T-cell (primary cell): ENCODE measurements around the gene ZNF91. TPM values are rescaled to one million over a fixed set of nuclear protein-coding genes. Genes with fewer than 3 reads are reported as not detected.
A peak's percentile ranks its signal among the peaks of the same experiment; 100 is the strongest.
"Not testable (repeated sequence)": the region's sequence is repeated elsewhere in the genome, so short reads cannot be mapped to it uniquely, and the experiment has no call there.

ENCODE experiments used
- ATAC-seq, 4 experiments: fragments of 200-7000 bp in 3 of 4; fragments of 150-1000 bp in 1 of 4; cut with Tn5 transposase; replicated peaks in 1 of 4; 1 replicate in 3 of 4; 2 replicates in 1 of 4; pipeline ENCODE4 v1.10.0; 2021; ENCODE audit warnings: moderate library complexity in 3 of 4, mild to moderate bottlenecking in 2 of 4, moderate number of reproducible peaks in 1 of 4
- CTCF ChIA-PET, 2 donors: fragments of 300-600 bp; sonication (Branson Sonifier 250); formaldehyde crosslinking; loops; one replicate each; lab custom pipeline; 2022; ENCODE audit warnings: antibody characterized with exemption in 2 of 2; lab: Charles Lee
- POLR2A ChIA-PET, 2 donors: fragments of 300-600 bp; sonication (Branson Sonifier 250); formaldehyde crosslinking; loops; one replicate each; lab custom pipeline; 2022; ENCODE audit warnings: antibody characterized with exemption in 2 of 2; lab: Charles Lee
- DNase-seq, 35 experiments: peaks; one replicate each; pipeline versions ENCODE4 v3.0.0 to v3.0.0-alpha.2; 2013 to 2023
- H3K27ac ChIP-seq: one replicate; pipeline ENCODE4 v1.5.1; 2013; ENCODE audit warnings: low read length
- H3K27me3 ChIP-seq, 2 experiments: replicated peaks in 1 of 2; 1 replicate in 1 of 2; 2 replicates in 1 of 2; pipeline versions ENCODE4 v1.6.1 to v1.7.0; 2013; ENCODE audit warnings: low read length in 1 of 2, mixed read lengths in 1 of 2; ENCODE audit not compliant: control insufficient read depth in 2 of 2, insufficient read depth in 2 of 2; ENCODE audit errors: extremely low read depth in 1 of 2
- H3K36me3 ChIP-seq, 2 donors: 1 replicate in 1 of 2; 2 replicates in 1 of 2; pipeline versions ENCODE4 v1.6.1 to v1.7.0; 2013; ENCODE audit warnings: low read length in 1 of 2; ENCODE audit not compliant: control insufficient read depth in 2 of 2, insufficient read depth in 1 of 2; ENCODE audit errors: extremely low read depth in 1 of 2
- H3K4me1 ChIP-seq, 2 experiments: 1 replicate in 1 of 2; 2 replicates in 1 of 2; pipeline versions ENCODE4 v1.6.1 to v1.7.0; 2013; ENCODE audit warnings: low read length in 2 of 2, mixed read lengths in 1 of 2; ENCODE audit not compliant: insufficient read depth in 2 of 2, control insufficient read depth in 1 of 2; ENCODE audit errors: extremely low read depth in 1 of 2
- H3K4me3 ChIP-seq, 2 donors: 1 replicate in 1 of 2; 2 replicates in 1 of 2; pipeline versions ENCODE4 v1.5.1 to v1.7.0; 2013; ENCODE audit warnings: mild to moderate bottlenecking in 2 of 2, low read length in 1 of 2, moderate library complexity in 1 of 2; ENCODE audit not compliant: control insufficient read depth in 1 of 2; ENCODE audit errors: extremely low read depth in 1 of 2
- H3K9me3 ChIP-seq: 2 replicates; pipeline ENCODE4 v1.7.0; 2013
- H3K27ac Mint-ChIP-seq, 2 donors: one replicate each; pipeline ENCODE4 v1.8.0; 2020 to 2021; ENCODE audit warnings: mild to moderate bottlenecking in 2 of 2, mixed read lengths in 2 of 2
- H3K27me3 Mint-ChIP-seq, 2 donors: one replicate each; pipeline ENCODE4 v1.8.0; 2021 to 2022; ENCODE audit warnings: mixed read lengths in 2 of 2
- H3K36me3 Mint-ChIP-seq: one replicate; pipeline ENCODE4 v1.8.0; 2021; ENCODE audit warnings: mixed read lengths
- H3K4me1 Mint-ChIP-seq, 3 donors: one replicate each; pipeline ENCODE4 v1.8.0; 2020 to 2022; ENCODE audit warnings: mixed read lengths in 3 of 3, mild to moderate bottlenecking in 1 of 3
- H3K4me3 Mint-ChIP-seq, 3 donors: one replicate each; pipeline ENCODE4 v1.8.0; 2020 to 2022; ENCODE audit warnings: mild to moderate bottlenecking in 3 of 3, mixed read lengths in 3 of 3, moderate library complexity in 3 of 3
- H3K9me3 Mint-ChIP-seq, 3 donors: one replicate each; pipeline ENCODE4 v1.8.0; 2020 to 2022; ENCODE audit warnings: mixed read lengths in 3 of 3
- WGBS: methylation state at CpG from one replicate; pipeline ENCODE4 v1.1.5; 2013; ENCODE audit warnings: missing lambda C conversion rate; ENCODE audit not compliant: insufficient coverage; 5-methylcytosine and 5-hydroxymethylcytosine counted together
- total RNA-seq, 35 experiments: library from RNA in 6 of 35; stranded (reverse) in 6 of 35; fragments of 120-200 nt in 1 of 35; gene quantifications; one replicate each; pipeline versions ENCODE4 v1.2.1 to v1.2.4 and lab custom pipeline; 2013 to 2026

Gene ZNF91
- total RNA-seq, 5 donors from 2014 or later (not counting 1 experiment from before 2014, with no cell fraction given), result 76.0 to 103 (median 80.4) TPM

DNA sequence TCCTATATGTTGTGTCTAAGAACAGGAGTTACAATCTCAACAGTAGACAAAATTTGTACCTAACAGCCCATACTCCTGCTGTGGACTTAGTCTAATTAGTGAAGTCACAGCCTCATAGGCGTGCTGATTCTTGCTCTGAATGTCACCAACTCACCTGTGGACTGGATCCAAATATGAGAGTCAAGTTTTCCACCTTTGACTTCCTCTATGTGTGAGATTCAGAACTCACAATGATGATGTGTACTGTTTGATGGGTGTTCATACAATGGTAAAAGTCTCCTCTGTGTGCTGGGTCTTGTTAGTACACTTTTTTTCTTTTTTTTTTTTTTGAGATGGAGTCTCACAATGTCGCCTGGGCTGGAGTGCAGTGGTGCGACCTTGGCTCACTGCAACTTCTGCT lies 7.8 kb upstream of the ZNF91 start:
- no peak overlapping the region for H3K4me3 Mint-ChIP-seq
- no peaks in the 10 kb centered on the region for H3K36me3 Mint-ChIP-seq
- H3K9me3 Mint-ChIP-seq, result no peaks in the 10 kb centered on the region
- ChIA-PET CTCF (no interaction called here), POLR2A (no interaction called here)
- H3K4me3 ChIP-seq, result no peak overlapping the region
- no peak overlapping the region for H3K27ac ChIP-seq
- ATAC-seq (no peak), DNase-seq (no peak)
- H3K9me3 ChIP-seq, result no peaks in the 10 kb centered on the region
- no peaks in the 10 kb centered on the region for H3K36me3 ChIP-seq
- no peak overlapping the region for H3K27ac Mint-ChIP-seq
- WGBS, result 80% methylated on average over 1 of the region's 3 CpGs
- H3K27me3 Mint-ChIP-seq, result no peaks in the 10 kb centered on the region
- H3K27me3 ChIP-seq, result no peaks in the 10 kb centered on the region
- no peaks in the 10 kb centered on the region for H3K4me1 ChIP-seq
- no peaks in the 10 kb centered on the region for H3K4me1 Mint-ChIP-seq

DNA sequence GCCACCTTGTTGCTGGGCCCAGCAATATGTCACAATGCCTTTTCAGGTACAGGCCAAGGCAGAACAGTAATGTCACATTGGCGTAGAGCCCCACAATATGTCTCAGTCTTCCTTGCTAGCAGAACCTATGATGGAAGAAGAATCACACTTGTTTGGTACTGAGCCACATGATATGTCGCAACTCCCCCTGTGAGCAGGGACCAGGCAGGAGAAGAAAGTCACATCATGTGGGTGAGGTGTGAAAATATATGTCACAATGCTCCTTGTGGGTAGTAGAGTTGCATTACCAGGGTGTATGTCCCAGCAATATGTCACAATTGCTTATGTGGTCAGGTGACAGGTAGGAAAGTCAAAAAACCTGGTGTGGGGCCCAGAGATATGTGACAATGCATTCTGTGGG lies 7.1 kb upstream of the ZNF91 start:
- no peaks in the 10 kb centered on the region for H3K36me3 ChIP-seq
- H3K4me1 ChIP-seq, result no peaks in the 10 kb centered on the region
- Mint-ChIP-seq H3K9me3 (no peaks in the 10 kb centered on the region), H3K27ac (no peak overlapping the region), H3K27me3 (no peaks in the 10 kb centered on the region), H3K36me3 (no peaks in the 10 kb centered on the region), H3K4me1 (peaks cover 0 to 1% (median 0%) of the 10 kb centered on the region in 3 donors), H3K4me3 (no peak overlapping the region)
- H3K4me3 ChIP-seq, result no peak overlapping the region
- no peak for ATAC-seq
- DNase-seq, result no peak
- WGBS, result 80% methylated on average over 1 of the region's 2 CpGs
- ChIA-PET CTCF (no interaction called here), POLR2A (no interaction called here)
- no peaks in the 10 kb centered on the region for H3K27me3 ChIP-seq
- no peaks in the 10 kb centered on the region for H3K9me3 ChIP-seq
- H3K27ac ChIP-seq, result no peak overlapping the region

DNA sequence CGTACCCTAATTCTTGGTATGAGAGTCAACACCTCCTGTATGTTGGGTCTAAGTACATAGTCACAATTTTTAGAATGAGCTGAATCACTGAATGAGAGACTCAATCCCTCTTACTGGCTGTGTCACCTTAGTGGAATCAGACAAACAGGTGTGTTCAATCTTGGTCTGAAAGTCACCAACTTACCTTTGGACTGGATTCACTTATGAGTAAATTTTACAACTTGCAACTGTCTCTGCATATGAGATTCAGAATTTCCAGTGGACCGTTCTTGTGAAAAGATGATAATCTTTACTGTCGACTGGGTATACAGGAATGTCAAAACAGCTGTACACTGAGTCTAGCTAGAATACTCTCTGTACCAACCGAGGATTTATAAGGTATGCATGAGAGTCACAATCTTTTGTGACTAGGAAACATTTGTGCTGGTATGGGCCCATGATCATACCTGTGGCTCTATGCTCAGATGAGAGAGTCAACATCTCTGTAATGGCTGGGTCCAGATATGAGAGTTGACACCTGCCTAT lies 5.9 kb upstream of the ZNF91 start:
- WGBS, result 94% methylated on average over 2 of the region's 4 CpGs
- Mint-ChIP-seq H3K9me3 (no peaks in the 10 kb centered on the region), H3K4me1 (peaks cover 0 to 5% (median 0%) of the 10 kb centered on the region in 3 donors), H3K36me3 (no peaks in the 10 kb centered on the region), H3K27me3 (no peaks in the 10 kb centered on the region), H3K27ac (no peak overlapping the region), H3K4me3 (no peak overlapping the region)
- no peaks in the 10 kb centered on the region for H3K4me1 ChIP-seq
- POLR2A ChIA-PET, result no interaction called here
- DNase-seq (no peak), ATAC-seq (no peak)
- no peaks in the 10 kb centered on the region for H3K36me3 ChIP-seq
- no peak overlapping the region for H3K27ac ChIP-seq
- H3K9me3 ChIP-seq, result no peaks in the 10 kb centered on the region
- no peaks in the 10 kb centered on the region for H3K27me3 ChIP-seq
- no peak overlapping the region for H3K4me3 ChIP-seq
- CTCF ChIA-PET, result no interaction called here

DNA sequence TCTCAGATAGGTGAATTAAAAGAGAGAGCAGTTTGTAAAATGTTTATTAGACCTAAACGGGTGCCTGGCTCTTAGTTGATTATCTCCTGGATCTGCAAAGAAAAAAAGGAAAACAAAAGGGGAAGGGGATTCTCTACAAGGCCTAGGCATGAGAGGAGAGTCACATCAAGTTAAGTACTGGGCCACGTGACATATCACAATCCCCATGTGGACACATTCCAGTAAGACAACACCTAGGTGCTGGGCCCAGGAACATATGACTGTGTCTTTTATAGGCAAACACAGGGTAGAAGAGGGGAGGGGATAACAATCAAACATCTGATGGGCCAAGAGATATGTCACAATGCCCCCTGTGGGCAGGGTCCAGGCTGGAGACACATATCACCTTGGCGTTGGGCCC lies 4.2 kb upstream of the ZNF91 start:
- no peaks in the 10 kb centered on the region for H3K9me3 Mint-ChIP-seq
- H3K27ac ChIP-seq, result no peak overlapping the region

DNA sequence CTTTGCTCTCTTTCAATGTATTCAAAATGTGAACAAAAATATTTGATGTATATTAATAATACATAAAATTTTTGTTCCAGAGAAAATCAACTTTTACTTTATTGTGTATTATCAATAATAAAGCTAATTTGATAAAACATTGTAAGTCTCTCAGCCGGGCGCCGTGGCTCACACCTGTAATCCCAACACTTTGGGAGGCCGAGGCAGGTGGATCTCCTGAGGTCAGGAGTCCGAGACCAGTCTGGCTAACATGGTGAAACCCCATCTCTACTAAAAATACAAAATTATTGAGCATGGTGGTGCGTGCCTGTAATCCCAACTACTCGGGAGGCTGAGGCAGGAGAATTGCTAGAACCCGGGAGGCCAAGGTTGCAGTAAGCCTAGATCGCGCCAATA lies 449 bp upstream of the ZNF91 start:
- H3K4me1 ChIP-seq, result peaks cover 2 to 29% of the 10 kb centered on the region in 2 experiments
- Mint-ChIP-seq H3K4me3 (peak overlapping the region; percentile 37 to 99 (median 95)), H3K36me3 (peaks cover 24% of the 10 kb centered on the region), H3K4me1 (peaks cover 29 to 44% (median 29%) of the 10 kb centered on the region in 3 donors), H3K27ac (peak overlapping the region; percentile 15 to 98)
- peak overlapping the region; percentile 92 for H3K27ac ChIP-seq
- not testable (repeated sequence) for H3K9me3 Mint-ChIP-seq, H3K27me3 ChIP-seq, DNase-seq, ATAC-seq, H3K36me3 ChIP-seq, H3K27me3 Mint-ChIP-seq, H3K9me3 ChIP-seq
- POLR2A ChIA-PET, result interaction anchor here (0.7 to 1.2 kb wide), 4 partner anchors 123 to 691 kb away, joined by 3 to 4 read pairs (median 3); partner anchors contain the start of genes ZNF254 (in 1 of the 2) and ZNF681 (in 1 of the 2)
- 100% methylated on average over 2 of the region's 10 CpGs for whole genome bisulfite sequencing
- peak overlapping the region in 1 of 2 donors; percentile 66 for H3K4me3 ChIP-seq
- CTCF ChIA-PET, result interaction anchor here in 1 of 2 donors (1.1 kb wide), 1 partner anchor 112 kb away, joined by 3 read pairs; no protein-coding TSS in a partner anchor

More for the DNA sequence above, 4.2 kb upstream of the ZNF91 start:
- Mint-ChIP-seq H3K4me1 (peaks cover 2 to 13% (median 2%) of the 10 kb centered on the region in 3 donors), H3K27ac (no peak overlapping the region), H3K36me3 (no peaks in the 10 kb centered on the region), H3K27me3 (no peaks in the 10 kb centered on the region), H3K4me3 (no peak overlapping the region)
- ATAC-seq (no peak), DNase-seq (no peak)
- CTCF ChIA-PET, result no interaction called here
- Histone ChIP-seq H3K27me3 (no peaks in the 10 kb centered on the region), H3K4me3 (no peak overlapping the region), H3K4me1 (peaks cover 0 to 10% of the 10 kb centered on the region in 2 experiments), H3K36me3 (no peaks in the 10 kb centered on the region), H3K9me3 (no peaks in the 10 kb centered on the region)
- POLR2A ChIA-PET, result no interaction called here
- WGBS, result 89% methylated on average over 1 of the region's 3 CpGs

DNA sequence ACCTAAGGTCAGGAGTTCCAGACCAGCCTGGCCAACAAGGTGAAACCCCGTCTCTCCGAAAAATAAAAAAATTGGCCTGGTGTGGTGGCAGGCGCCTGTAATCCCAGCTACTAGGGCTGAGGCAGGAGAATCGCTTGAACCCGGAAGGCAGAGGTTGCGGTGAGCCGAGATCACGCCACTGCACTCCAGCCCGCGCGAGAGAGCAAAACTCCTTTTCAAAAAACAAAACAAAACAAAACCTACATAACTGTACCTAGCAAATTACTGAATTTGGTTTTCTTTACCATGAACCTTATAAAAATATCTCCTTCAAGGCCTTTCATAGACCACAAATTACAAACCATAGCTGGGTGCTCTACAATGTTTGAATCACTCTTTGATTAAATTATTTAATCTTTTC lies 760 bp downstream of the ZNF91 start:
- no peaks in the 10 kb centered on the region for H3K27me3 ChIP-seq
- DNase-seq (peak in 34 of 35 experiments; percentile 15 to 61 (median 43)), ATAC-seq (no peak)
- H3K4me3 ChIP-seq, result peak overlapping the region; percentile 66 to 92
- H3K36me3 ChIP-seq, result peaks cover 0 to 3% of the 10 kb centered on the region in 2 donors
- no peaks in the 10 kb centered on the region for H3K27me3 Mint-ChIP-seq
- H3K27ac Mint-ChIP-seq, result peak overlapping the region; percentile 98 to 99
- POLR2A ChIA-PET, result interaction anchor here (0.6 to 1.2 kb wide), 5 partner anchors 144 to 1342 kb away, joined by 3 to 6 read pairs (median 3); partner anchors contain the start of genes ZNF681 (in 1 of the 2) and ZNF724 (in 1 of the 2)
- CTCF ChIA-PET, result no interaction called here
- H3K27ac ChIP-seq, result peak overlapping the region; percentile 92
- H3K36me3 Mint-ChIP-seq, result peaks cover 34% of the 10 kb centered on the region
- peak overlapping the region; percentile 95 to 99 (median 99) for H3K4me3 Mint-ChIP-seq
- 8% methylated on average over 11 of the region's 11 CpGs for WGBS
- H3K9me3 Mint-ChIP-seq, result peaks cover 0 to 4% (median 0%) of the 10 kb centered on the region in 3 donors
- H3K9me3 ChIP-seq, result no peaks in the 10 kb centered on the region
- peaks cover 2 to 29% of the 10 kb centered on the region in 2 experiments for H3K4me1 ChIP-seq
- H3K4me1 Mint-ChIP-seq, result peaks cover 34 to 52% (median 37%) of the 10 kb centered on the region in 3 donors
